Vein endothelial cell (primary cell): ENCODE measurements around the gene CNTNAP3B. TPM values are rescaled to one million over a fixed set of nuclear protein-coding genes. Genes with fewer than 3 reads are reported as not detected.

Source experiments
- small RNA-seq: library from RNA; depleted of rRNA; stranded (forward); fragments of <200 nt; gene quantifications from one replicate; pipeline ENCODE3, GENCODE V24; 2012
- total RNA-seq: library from RNA; depleted of rRNA; stranded (reverse); fragments of >200 nt; gene quantifications from 2 replicates; pipeline ENCODE4 v1.2.3, GENCODE V29; 2012

CNTNAP3B gene
- 163 and 228 TPM in 2 replicates for total RNA-seq

GRCh38 chr9:42129073-42129729 lies at the start of gene CNTNAP3B:
Gene CNTNAP3B, minus strand, starts transcription at chr9:42129426. Its CDS starts 332 bp downstream, at chr9:42129094.

Small RNA genes within 50 kb of the gene (small RNA-seq; reads per million reads assigned to genes)
- not detected for gene RN7SL343P

Other genes starting within 250 kb of the CNTNAP3B start
- not detected in 2 replicates for gene SPATA31A6, start 54.2 kb upstream of the CNTNAP3B start, total RNA-seq